Activated naive CD4-positive, alpha-beta T cell treated with anti-CD3 and anti-CD28 coated beads, Interleukin-2, amount 10 ng/mL, durations not matched to agents 7 days and 5 days (primary cell): ENCODE measurements around the gene DMBT1.

Source experiments
- CTCF ChIA-PET: fragments of 350-600 bp; sonication (Branson Sonifier 250); formaldehyde crosslinking; loops from one replicate; lab custom pipeline; 2021; ENCODE audit warnings: antibody characterized with exemption; lab: Charles Lee
- DNase-seq: peaks from one replicate; pipeline ENCODE4 v3.0.0-alpha.2; 2020
- H3K27ac Mint-ChIP-seq: one replicate; pipeline ENCODE4 v1.8.0; 2021; ENCODE audit warnings: mild to moderate bottlenecking, moderate library complexity, mixed read lengths
- H3K27me3 Mint-ChIP-seq: one replicate; pipeline ENCODE4 v1.8.0; 2021; ENCODE audit warnings: mild to moderate bottlenecking, mixed read lengths
- H3K36me3 Mint-ChIP-seq: one replicate; pipeline ENCODE4 v1.8.0; 2021; ENCODE audit warnings: mixed read lengths
- H3K4me1 Mint-ChIP-seq: one replicate; pipeline ENCODE4 v1.8.0; 2021; ENCODE audit warnings: mixed read lengths
- H3K4me3 Mint-ChIP-seq: one replicate; pipeline ENCODE4 v1.8.0; 2021; ENCODE audit warnings: mild to moderate bottlenecking, moderate library complexity, mixed read lengths
- H3K9me3 Mint-ChIP-seq: one replicate; pipeline ENCODE4 v1.8.0; 2021; ENCODE audit warnings: mixed read lengths

The DMBT1 gene

GRCh38 chr10:122665946-122666345, 105.4 kb downstream of the DMBT1 start:
- H3K4me3 Mint-ChIP-seq: no peak overlapping the region
- DNase-seq: no peak
- CTCF ChIA-PET: no interaction called here
- no peak overlapping the region for H3K27ac Mint-ChIP-seq
- H3K27me3 Mint-ChIP-seq: peaks cover 21% of the 10 kb centered on the region
- H3K36me3 Mint-ChIP-seq: no peaks in the 10 kb centered on the region
- H3K4me1 Mint-ChIP-seq: no peaks in the 10 kb centered on the region
- H3K9me3 Mint-ChIP-seq: no peaks in the 10 kb centered on the region

- no peak for DNase-seq
- Mint-ChIP-seq H3K27ac (no peak overlapping the region), H3K36me3 (no peaks in the 10 kb centered on the region), H3K9me3 (no peaks in the 10 kb centered on the region), H3K4me3 (no peak overlapping the region), H3K4me1 (no peaks in the 10 kb centered on the region), H3K27me3 (peaks cover 40% of the 10 kb centered on the region)
- CTCF ChIA-PET: no interaction called here
Measured at GRCh38 chr10:122669045-122669444, 108.5 kb downstream of the DMBT1 start.

- Mint-ChIP-seq H3K36me3 (no peaks in the 10 kb centered on the region), H3K9me3 (no peaks in the 10 kb centered on the region), H3K27ac (no peak overlapping the region), H3K27me3 (peaks cover 34% of the 10 kb centered on the region), H3K4me1 (no peaks in the 10 kb centered on the region), H3K4me3 (no peak overlapping the region)
- no peak for DNase-seq
- CTCF ChIA-PET: no interaction called here
Measured at GRCh38 chr10:122669842-122670241, 109.3 kb downstream of the DMBT1 start.

GRCh38 chr10:122671355-122671754, 110.8 kb downstream of the DMBT1 start:
- no peak overlapping the region for H3K27ac Mint-ChIP-seq
- CTCF ChIA-PET: interaction anchor here (0.7 kb wide), 1 partner anchor 20 kb away, joined by 3 read pairs; no protein-coding TSS in a partner anchor

GRCh38 chr10:122672655-122673054, 112.1 kb downstream of the DMBT1 start:
- peaks cover 37% of the 10 kb centered on the region for H3K27me3 Mint-ChIP-seq
- H3K27ac Mint-ChIP-seq: no peak overlapping the region
- H3K9me3 Mint-ChIP-seq: no peaks in the 10 kb centered on the region
- no peak for DNase-seq
- CTCF ChIA-PET: no interaction called here
- H3K4me1 Mint-ChIP-seq: no peaks in the 10 kb centered on the region
- no peaks in the 10 kb centered on the region for H3K36me3 Mint-ChIP-seq
- H3K4me3 Mint-ChIP-seq: no peak overlapping the region

More at GRCh38 chr10:122671355-122671754, 110.8 kb downstream of the DMBT1 start:
- no peaks in the 10 kb centered on the region for H3K4me1 Mint-ChIP-seq
- no peaks in the 10 kb centered on the region for H3K9me3 Mint-ChIP-seq
- DNase-seq: no peak
- peaks cover 33% of the 10 kb centered on the region for H3K27me3 Mint-ChIP-seq
- H3K36me3 Mint-ChIP-seq: no peaks in the 10 kb centered on the region
- no peak overlapping the region for H3K4me3 Mint-ChIP-seq

- Mint-ChIP-seq H3K27ac (no peak overlapping the region), H3K36me3 (no peaks in the 10 kb centered on the region), H3K4me1 (no peaks in the 10 kb centered on the region), H3K27me3 (peaks cover 39% of the 10 kb centered on the region), H3K4me3 (no peak overlapping the region), H3K9me3 (no peaks in the 10 kb centered on the region)
- DNase-seq: no peak
- CTCF ChIA-PET: interaction anchor here (1.2 kb wide), 1 partner anchor 16 kb away, joined by 3 read pairs; no protein-coding TSS in a partner anchor
Measured at GRCh38 chr10:122673269-122673668, 112.7 kb downstream of the DMBT1 start.

GRCh38 chr10:122673731-122674130, 113.2 kb downstream of the DMBT1 start:
- Mint-ChIP-seq H3K27me3 (peaks cover 39% of the 10 kb centered on the region), H3K27ac (no peak overlapping the region), H3K36me3 (no peaks in the 10 kb centered on the region), H3K4me3 (no peak overlapping the region), H3K4me1 (no peaks in the 10 kb centered on the region), H3K9me3 (no peaks in the 10 kb centered on the region)
- DNase-seq: no peak
- CTCF ChIA-PET: interaction anchor here (1.2 kb wide), 1 partner anchor 16 kb away, joined by 3 read pairs; no protein-coding TSS in a partner anchor

- H3K4me1 Mint-ChIP-seq: no peaks in the 10 kb centered on the region
- no peak for DNase-seq
- no peak overlapping the region for H3K27ac Mint-ChIP-seq
- H3K9me3 Mint-ChIP-seq: no peaks in the 10 kb centered on the region
- CTCF ChIA-PET: interaction anchor here (1.3 kb wide), 1 partner anchor 12 kb away, joined by 4 read pairs; no protein-coding TSS in a partner anchor
- no peaks in the 10 kb centered on the region for H3K36me3 Mint-ChIP-seq
- no peak overlapping the region for H3K4me3 Mint-ChIP-seq
- peaks cover 43% of the 10 kb centered on the region for H3K27me3 Mint-ChIP-seq
Measured at GRCh38 chr10:122674781-122675180, 114.2 kb downstream of the DMBT1 start.

- CTCF ChIA-PET: interaction anchor here (1.3 kb wide), 1 partner anchor 13 kb away, joined by 4 read pairs; no protein-coding TSS in a partner anchor
Measured at GRCh38 chr10:122675278-122675677, 114.7 kb downstream of the DMBT1 start.

GRCh38 chr10:122678266-122678665, 117.7 kb downstream of the DMBT1 start:
- Mint-ChIP-seq H3K4me3 (no peak overlapping the region), H3K36me3 (no peaks in the 10 kb centered on the region), H3K4me1 (no peaks in the 10 kb centered on the region), H3K27ac (no peak overlapping the region), H3K9me3 (no peaks in the 10 kb centered on the region), H3K27me3 (peaks cover 26% of the 10 kb centered on the region)
- DNase-seq: no peak
- CTCF ChIA-PET: no interaction called here

More at GRCh38 chr10:122675278-122675677, 114.7 kb downstream of the DMBT1 start:
- Mint-ChIP-seq H3K4me3 (no peak overlapping the region), H3K4me1 (no peaks in the 10 kb centered on the region), H3K36me3 (no peaks in the 10 kb centered on the region), H3K9me3 (no peaks in the 10 kb centered on the region), H3K27me3 (peaks cover 42% of the 10 kb centered on the region), H3K27ac (no peak overlapping the region)
- DNase-seq: no peak

- H3K4me1 Mint-ChIP-seq: no peaks in the 10 kb centered on the region
Measured at GRCh38 chr10:122682522-122682921, 122.0 kb downstream of the DMBT1 start.

GRCh38 chr10:122688293-122688989, 127.9 kb downstream of the DMBT1 start:
- Mint-ChIP-seq H3K9me3 (no peaks in the 10 kb centered on the region), H3K27me3 (peaks cover 16% of the 10 kb centered on the region), H3K27ac (no peak overlapping the region), H3K36me3 (no peaks in the 10 kb centered on the region), H3K4me1 (no peaks in the 10 kb centered on the region), H3K4me3 (no peak overlapping the region)
- DNase-seq: no peak
- CTCF ChIA-PET: no interaction called here

More at GRCh38 chr10:122682522-122682921, 122.0 kb downstream of the DMBT1 start:
- Mint-ChIP-seq H3K9me3 (no peaks in the 10 kb centered on the region), H3K27ac (no peak overlapping the region), H3K27me3 (peaks cover 21% of the 10 kb centered on the region), H3K36me3 (no peaks in the 10 kb centered on the region), H3K4me3 (no peak overlapping the region)
- DNase-seq: no peak
- CTCF ChIA-PET: no interaction called here

- peaks cover 13% of the 10 kb centered on the region for H3K27me3 Mint-ChIP-seq
- H3K27ac Mint-ChIP-seq: no peak overlapping the region
- H3K4me1 Mint-ChIP-seq: no peaks in the 10 kb centered on the region
- no peak overlapping the region for H3K4me3 Mint-ChIP-seq
- no peaks in the 10 kb centered on the region for H3K36me3 Mint-ChIP-seq
- DNase-seq: no peak
- CTCF ChIA-PET: interaction anchor here (0.6 to 1.1 kb wide), 2 partner anchors 15 to 1733 kb away, joined by 3 read pairs; no protein-coding TSS in a partner anchor
- no peaks in the 10 kb centered on the region for H3K9me3 Mint-ChIP-seq
Measured at GRCh38 chr10:122689146-122689820, 128.7 kb downstream of the DMBT1 start.

- CTCF ChIA-PET: interaction anchor here (0.7 kb wide), 1 partner anchor 395 kb away, joined by 3 read pairs; no protein-coding TSS in a partner anchor
- DNase-seq: no peak
- Mint-ChIP-seq H3K27ac (no peak overlapping the region), H3K36me3 (no peaks in the 10 kb centered on the region), H3K27me3 (peaks cover 20% of the 10 kb centered on the region), H3K4me1 (no peaks in the 10 kb centered on the region), H3K9me3 (no peaks in the 10 kb centered on the region), H3K4me3 (no peak overlapping the region)
Measured at GRCh38 chr10:122692744-122693143, 132.2 kb downstream of the DMBT1 start.
